GM21526 (cell line): ENCODE measurements around the gene AP2S1.
"Not testable (repeated sequence)": the region's sequence is repeated elsewhere in the genome, so short reads cannot be mapped to it uniquely, and the experiment has no call there.

Experiments
- ATAC-seq: cut with Tn5 transposase; IDR thresholded peaks from one replicate; pipeline ENCODE4 v1.9.1; 2021; ENCODE audit warnings: moderate library complexity; ENCODE audit not compliant: unreplicated experiment, low FRiP score

AP2S1 gene

GRCh38 chr19:46850228-46851203 lies at the start of gene AP2S1:
Gene AP2S1 (minus strand): TSS chr19:46850846. CDS start chr19:46850766, 80 bp downstream.
- ATAC-seq, result peak; percentile 84

GRCh38 chr19:46900341-46900740 lies 49.7 kb upstream of the AP2S1 start:
- ATAC-seq, result no peak

- ATAC-seq, result no peak
Measured at GRCh38 chr19:46898731-46899130, 48.1 kb upstream of the AP2S1 start.

GRCh38 chr19:46896076-46896794 lies 45.6 kb upstream of the AP2S1 start:
- no peak for ATAC-seq

GRCh38 chr19:46892252-46893179 lies 41.9 kb upstream of the AP2S1 start:
- no peak for ATAC-seq

- no peak for ATAC-seq
Measured at GRCh38 chr19:46890423-46891170, 40.0 kb upstream of the AP2S1 start.

GRCh38 chr19:46887240-46887782 lies 36.7 kb upstream of the AP2S1 start:
- ATAC-seq, result no peak

- no peak for ATAC-seq
Measured at GRCh38 chr19:46886546-46887239, 36.0 kb upstream of the AP2S1 start.

GRCh38 chr19:46885411-46885810 lies 34.8 kb upstream of the AP2S1 start:
- no peak for ATAC-seq

- ATAC-seq, result not testable (repeated sequence)
Measured at GRCh38 chr19:46882751-46883150, 32.1 kb upstream of the AP2S1 start.

GRCh38 chr19:46882034-46882433 lies 31.4 kb upstream of the AP2S1 start:
- no peak for ATAC-seq

GRCh38 chr19:46881092-46881491 lies 30.4 kb upstream of the AP2S1 start:
- no peak for ATAC-seq

- no peak for ATAC-seq
Measured at GRCh38 chr19:46880431-46880830, 29.8 kb upstream of the AP2S1 start.

- ATAC-seq, result no peak
Measured at GRCh38 chr19:46878613-46879375, 28.1 kb upstream of the AP2S1 start.

GRCh38 chr19:46875657-46876056 lies 25.0 kb upstream of the AP2S1 start:
- no peak for ATAC-seq

GRCh38 chr19:46875234-46875633 lies 24.6 kb upstream of the AP2S1 start:
- no peak for ATAC-seq

- no peak for ATAC-seq
Measured at GRCh38 chr19:46872967-46873366, 22.3 kb upstream of the AP2S1 start.

- ATAC-seq, result not testable (repeated sequence)
Measured at GRCh38 chr19:46871173-46871572, 20.5 kb upstream of the AP2S1 start.
